Measurements from ENCODE around the gene MARS1.

MARS1 gene

GRCh38 chr12:57450057-57450456 lies 37.8 kb upstream of the MARS1 start:
- no peak for TF ChIP-seq SPI1 (IDR thresholded peaks at IDR 0.05; ENCODE audit: low read depth, low read length)
- no peak for TF ChIP-seq TAF1 (IDR thresholded peaks at IDR 0.05; ENCODE audit: low read depth, low read length)
- no peak for TF ChIP-seq POU2F2 (IDR thresholded peaks at IDR 0.05; ENCODE audit: low read depth, low read length)
- no peak for TF ChIP-seq PAX5 (IDR thresholded peaks at IDR 0.05; ENCODE audit: insufficient read depth, low read length, severe bottlenecking)
- no peak for TF ChIP-seq POLR2A (IDR thresholded peaks at IDR 0.05; ENCODE audit: low read depth, low read length)
- no peak for TF ChIP-seq POLR2AphosphoS5 (IDR thresholded peaks at IDR 0.05; ENCODE audit: low read depth, low read length)
- DNase-seq (ENCODE audit: insufficient read length, low spot score), result no peak
- no peak for FAIRE-seq

GRCh38 chr12:57451233-57451778 lies 36.6 kb upstream of the MARS1 start:
- DNase-seq (ENCODE audit: insufficient read length, low spot score), result no peak
- no peak for FAIRE-seq
- TF ChIP-seq POU2F2 (IDR thresholded peaks at IDR 0.05; ENCODE audit: low read depth, low read length), result no peak
- TF ChIP-seq TAF1 (IDR thresholded peaks at IDR 0.05; ENCODE audit: low read depth, low read length), result no peak
- TF ChIP-seq POLR2AphosphoS5 (IDR thresholded peaks at IDR 0.05; ENCODE audit: low read depth, low read length), result no peak
- no peak for TF ChIP-seq POLR2A (IDR thresholded peaks at IDR 0.05; ENCODE audit: low read depth, low read length)
- no peak for TF ChIP-seq PAX5 (IDR thresholded peaks at IDR 0.05; ENCODE audit: insufficient read depth, low read length, severe bottlenecking)
- TF ChIP-seq SPI1 (IDR thresholded peaks at IDR 0.05; ENCODE audit: low read depth, low read length), result no peak

GRCh38 chr12:57452181-57452936 lies 35.5 kb upstream of the MARS1 start:
- DNase-seq (ENCODE audit: insufficient read length, low spot score) (no peak), FAIRE-seq (no peak)
- TF ChIP-seq POLR2AphosphoS5 (IDR thresholded peaks at IDR 0.05; ENCODE audit: low read depth, low read length) (no peak), PAX5 (IDR thresholded peaks at IDR 0.05; ENCODE audit: insufficient read depth, low read length, severe bottlenecking) (no peak), POLR2A (IDR thresholded peaks at IDR 0.05; ENCODE audit: low read depth, low read length) (no peak), TAF1 (IDR thresholded peaks at IDR 0.05; ENCODE audit: low read depth, low read length) (no peak), POU2F2 (IDR thresholded peaks at IDR 0.05; ENCODE audit: low read depth, low read length) (no peak), SPI1 (IDR thresholded peaks at IDR 0.05; ENCODE audit: low read depth, low read length) (no peak)

GRCh38 chr12:57452937-57453509 lies 34.8 kb upstream of the MARS1 start:
- no peak for TF ChIP-seq POU2F2 (IDR thresholded peaks at IDR 0.05; ENCODE audit: low read depth, low read length)
- no peak for TF ChIP-seq POLR2A (IDR thresholded peaks at IDR 0.05; ENCODE audit: low read depth, low read length)
- TF ChIP-seq SPI1 (IDR thresholded peaks at IDR 0.05; ENCODE audit: low read depth, low read length), result no peak
- no peak for TF ChIP-seq TAF1 (IDR thresholded peaks at IDR 0.05; ENCODE audit: low read depth, low read length)
- TF ChIP-seq PAX5 (IDR thresholded peaks at IDR 0.05; ENCODE audit: insufficient read depth, low read length, severe bottlenecking), result no peak
- TF ChIP-seq POLR2AphosphoS5 (IDR thresholded peaks at IDR 0.05; ENCODE audit: low read depth, low read length), result no peak
- FAIRE-seq (peak; percentile 66), DNase-seq (ENCODE audit: insufficient read length, low spot score) (no peak)

GRCh38 chr12:57454213-57454565 lies 33.7 kb upstream of the MARS1 start:
- no peak for FAIRE-seq
- TF ChIP-seq PAX5 (IDR thresholded peaks at IDR 0.05; ENCODE audit: insufficient read depth, low read length, severe bottlenecking) (no peak), POLR2A (IDR thresholded peaks at IDR 0.05; ENCODE audit: low read depth, low read length) (no peak), POLR2AphosphoS5 (IDR thresholded peaks at IDR 0.05; ENCODE audit: low read depth, low read length) (no peak), POU2F2 (IDR thresholded peaks at IDR 0.05; ENCODE audit: low read depth, low read length) (no peak), SPI1 (IDR thresholded peaks at IDR 0.05; ENCODE audit: low read depth, low read length) (no peak), TAF1 (IDR thresholded peaks at IDR 0.05; ENCODE audit: low read depth, low read length) (no peak)
- no peak for DNase-seq (ENCODE audit: insufficient read length, low spot score)

GRCh38 chr12:57454566-57455373 lies 33.1 kb upstream of the MARS1 start, which contains the start of gene INHBE:
Gene INHBE, plus strand, starts transcription at chr12:57455307. Its CDS starts 230 bp downstream, at chr12:57455537.
- FAIRE-seq, result no peak
- no peak for TF ChIP-seq POU2F2 (IDR thresholded peaks at IDR 0.05; ENCODE audit: low read depth, low read length)
- TF ChIP-seq POLR2A (IDR thresholded peaks at IDR 0.05; ENCODE audit: low read depth, low read length), result no peak
- no peak for TF ChIP-seq POLR2AphosphoS5 (IDR thresholded peaks at IDR 0.05; ENCODE audit: low read depth, low read length)
- no peak for TF ChIP-seq SPI1 (IDR thresholded peaks at IDR 0.05; ENCODE audit: low read depth, low read length)
- no peak for TF ChIP-seq TAF1 (IDR thresholded peaks at IDR 0.05; ENCODE audit: low read depth, low read length)
- no peak for TF ChIP-seq PAX5 (IDR thresholded peaks at IDR 0.05; ENCODE audit: insufficient read depth, low read length, severe bottlenecking)
- no peak for DNase-seq (ENCODE audit: insufficient read length, low spot score)

- TF ChIP-seq SPI1 (IDR thresholded peaks at IDR 0.05; ENCODE audit: low read depth, low read length), result no peak
- no peak for TF ChIP-seq TAF1 (IDR thresholded peaks at IDR 0.05; ENCODE audit: low read depth, low read length)
- no peak for TF ChIP-seq POLR2A (IDR thresholded peaks at IDR 0.05; ENCODE audit: low read depth, low read length)
- TF ChIP-seq POU2F2 (IDR thresholded peaks at IDR 0.05; ENCODE audit: low read depth, low read length), result no peak
- TF ChIP-seq POLR2AphosphoS5 (IDR thresholded peaks at IDR 0.05; ENCODE audit: low read depth, low read length), result no peak
- no peak for TF ChIP-seq PAX5 (IDR thresholded peaks at IDR 0.05; ENCODE audit: insufficient read depth, low read length, severe bottlenecking)
- DNase-seq (ENCODE audit: insufficient read length, low spot score) (no peak), FAIRE-seq (no peak)
Observed at GRCh38 chr12:57455374-57456144, 32.3 kb upstream of the MARS1 start.

- peak; percentile 91 for FAIRE-seq
- DNase-seq (ENCODE audit: insufficient read length, low spot score), result no peak
- no peak for TF ChIP-seq PAX5 (IDR thresholded peaks at IDR 0.05; ENCODE audit: insufficient read depth, low read length, severe bottlenecking)
- TF ChIP-seq TAF1 (IDR thresholded peaks at IDR 0.05; ENCODE audit: low read depth, low read length), result no peak
- TF ChIP-seq POU2F2 (IDR thresholded peaks at IDR 0.05; ENCODE audit: low read depth, low read length), result no peak
- TF ChIP-seq POLR2A (IDR thresholded peaks at IDR 0.05; ENCODE audit: low read depth, low read length), result no peak
- no peak for TF ChIP-seq SPI1 (IDR thresholded peaks at IDR 0.05; ENCODE audit: low read depth, low read length)
- no peak for TF ChIP-seq POLR2AphosphoS5 (IDR thresholded peaks at IDR 0.05; ENCODE audit: low read depth, low read length)
Observed at GRCh38 chr12:57456145-57456700, 31.6 kb upstream of the MARS1 start.

All from GM12891 (cell line).